Measurements from ENCODE around the gene BORCS6.

Gene BORCS6

DNA sequence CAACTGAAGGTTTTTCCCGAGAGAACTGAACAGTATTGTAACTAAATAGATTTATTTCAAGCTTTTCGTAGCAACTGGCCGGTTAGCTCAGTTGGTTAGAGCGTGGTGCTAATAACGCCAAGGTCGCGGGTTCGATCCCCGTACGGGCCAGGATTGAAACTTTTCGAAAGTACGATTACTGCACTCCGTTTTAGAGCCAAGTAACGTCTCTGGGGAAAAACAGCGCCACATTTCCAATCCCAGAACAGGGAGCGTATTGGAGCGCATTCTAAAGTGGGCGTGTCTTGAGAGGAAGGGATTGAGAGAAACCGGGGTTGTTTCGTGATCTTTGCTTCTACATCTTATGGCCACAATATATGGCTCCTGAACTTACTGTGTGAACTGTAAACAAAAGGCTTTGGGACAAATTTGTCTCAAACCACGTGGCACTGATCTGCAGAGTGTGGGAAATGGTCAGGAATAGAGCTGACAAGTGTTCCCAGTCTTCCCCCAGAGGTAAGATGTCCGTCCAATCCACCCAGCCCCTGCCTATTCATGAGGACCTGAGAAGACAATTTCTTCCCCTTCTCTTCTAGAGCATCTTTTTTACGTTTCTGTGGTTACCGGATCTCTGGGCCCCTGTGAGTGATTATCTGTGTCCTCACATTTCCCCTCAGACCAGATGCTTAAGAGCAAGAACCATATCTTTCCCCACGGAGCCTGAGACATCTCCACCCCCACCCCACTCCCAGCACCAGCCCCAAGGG, 2.3 kb downstream of the BORCS6 start:
- Histone ChIP-seq H3K9ac (peak overlapping the region; percentile 92), H3K9me3 (no peaks in the 10 kb centered on the region), H3K4me2 (peak overlapping the region; percentile 95), H3K36me3 (no peaks in the 10 kb centered on the region), H3K4me1 (peaks cover 42% of the 10 kb centered on the region), H3K27me3 (no peaks in the 10 kb centered on the region), H3K27ac (peak overlapping the region; percentile 90), H3K4me3 (peak overlapping the region; percentile 86), H4K20me1 (peaks cover 20% of the 10 kb centered on the region)
- TF ChIP-seq Cebpa-rat (IDR thresholded peaks at IDR 0.05): no peak

DNA sequence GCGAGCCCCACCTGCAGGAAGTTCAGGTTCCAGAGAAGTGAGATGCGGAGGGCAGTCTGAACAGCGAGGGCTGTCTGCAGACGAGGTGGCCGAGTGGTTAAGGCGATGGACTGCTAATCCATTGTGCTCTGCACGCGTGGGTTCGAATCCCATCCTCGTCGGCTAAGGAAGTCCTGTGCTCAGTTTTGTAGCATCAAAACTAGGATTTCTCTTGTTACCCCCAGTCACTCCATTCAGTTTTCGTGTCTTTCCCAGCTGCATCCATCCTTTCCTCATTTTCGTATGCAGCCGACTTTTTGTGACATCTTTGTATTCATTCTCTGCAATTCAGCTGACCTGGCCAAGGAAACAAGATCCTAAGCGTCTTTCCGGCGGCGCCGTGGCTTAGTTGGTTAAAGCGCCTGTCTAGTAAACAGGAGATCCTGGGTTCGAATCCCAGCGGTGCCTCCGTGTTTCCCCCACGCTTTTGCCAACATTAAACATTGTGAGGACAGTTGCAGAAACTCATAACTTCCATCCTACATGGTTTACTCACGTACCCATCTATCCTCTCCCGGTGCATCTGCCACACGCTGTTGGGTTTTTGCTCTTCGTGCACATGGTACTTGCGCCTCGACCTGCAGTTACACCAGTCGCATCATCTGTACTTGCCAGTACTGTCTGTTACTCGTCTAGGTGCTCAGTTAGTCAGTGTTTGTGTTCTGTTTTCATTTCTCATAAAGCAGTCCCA, 3.0 kb downstream of the BORCS6 start:
- Histone ChIP-seq H3K4me3 (peak overlapping the region; percentile 86), H3K9ac (peak overlapping the region; percentile 86), H3K36me3 (no peaks in the 10 kb centered on the region), H3K27me3 (no peaks in the 10 kb centered on the region), H3K4me2 (peak overlapping the region; percentile 95), H3K4me1 (peaks cover 35% of the 10 kb centered on the region), H4K20me1 (peaks cover 20% of the 10 kb centered on the region), H3K27ac (peak overlapping the region; percentile 74), H3K9me3 (no peaks in the 10 kb centered on the region)
- TF ChIP-seq Cebpa-rat (IDR thresholded peaks at IDR 0.05): no peak

DNA sequence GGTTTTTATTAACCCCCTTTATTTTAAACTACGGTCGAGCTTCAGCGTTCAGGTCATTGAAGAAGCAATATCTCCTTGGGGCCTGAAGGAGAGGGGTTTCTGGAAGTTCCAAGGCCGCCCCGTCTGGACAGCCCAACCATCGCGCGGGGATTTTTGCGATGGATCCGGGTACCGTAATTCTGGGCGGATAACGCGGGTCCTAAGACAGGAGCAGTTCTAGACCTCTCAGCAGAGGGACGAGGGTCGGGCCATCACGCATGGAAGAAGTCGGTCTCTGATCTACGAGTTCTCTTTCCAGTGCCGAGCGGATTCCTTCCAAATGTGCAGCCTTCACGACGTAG, 3.6 kb downstream of the BORCS6 start:
- Histone ChIP-seq H3K9me3 (no peaks in the 10 kb centered on the region), H3K4me2 (peak overlapping the region; percentile 95), H3K9ac (peak overlapping the region; percentile 86), H3K4me1 (peaks cover 29% of the 10 kb centered on the region), H4K20me1 (peaks cover 20% of the 10 kb centered on the region), H3K27me3 (no peaks in the 10 kb centered on the region), H3K4me3 (peak overlapping the region; percentile 86), H3K27ac (peak overlapping the region; percentile 74), H3K36me3 (no peaks in the 10 kb centered on the region)
- no peak for TF ChIP-seq Cebpa-rat (IDR thresholded peaks at IDR 0.05)

DNA sequence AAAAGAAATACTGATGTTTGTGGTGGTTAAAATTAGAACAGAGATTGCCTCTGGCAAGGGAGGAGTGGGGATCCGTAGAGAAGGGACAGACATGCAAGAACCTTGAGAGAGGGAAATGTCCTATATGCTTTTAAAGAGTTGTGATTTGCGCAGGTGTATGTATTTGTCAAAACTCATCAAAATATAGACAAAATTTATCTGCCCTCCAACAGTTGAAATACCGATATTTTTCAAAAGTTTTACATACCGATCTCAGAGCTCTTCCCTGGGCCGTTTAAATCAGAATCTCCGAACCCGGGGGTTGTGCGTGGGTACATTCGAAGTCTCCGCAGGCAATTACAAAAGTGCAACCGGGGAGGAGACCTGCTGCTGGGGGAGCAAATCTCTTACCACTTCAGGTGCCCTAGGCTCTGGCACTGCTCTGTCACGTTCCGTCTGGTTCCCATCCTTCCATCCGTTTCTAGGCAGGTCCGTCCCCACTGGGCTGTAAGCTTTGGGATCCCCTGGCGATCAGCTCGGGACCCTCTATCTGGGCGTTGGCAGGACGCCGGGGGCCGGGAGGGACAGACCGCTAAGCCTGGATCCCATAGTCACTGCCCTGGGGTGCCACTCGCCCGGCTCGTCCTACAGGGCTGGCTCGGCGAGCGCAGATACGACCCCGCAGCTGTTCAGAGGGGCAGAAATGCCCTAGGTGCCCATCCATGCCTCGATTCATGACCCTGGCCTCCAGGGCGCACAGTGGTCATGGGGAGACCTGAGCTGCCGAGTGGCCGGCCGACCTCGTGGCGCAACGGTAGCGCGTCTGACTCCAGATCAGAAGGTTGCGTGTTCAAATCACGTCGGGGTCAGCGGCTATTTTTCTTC, 4.2 kb downstream of the BORCS6 start:
- H3K9me3 ChIP-seq: no peaks in the 10 kb centered on the region
- H3K9ac ChIP-seq: peak overlapping the region; percentile 86
- H3K27ac ChIP-seq: peak overlapping the region; percentile 74
- H3K4me3 ChIP-seq: peak overlapping the region; percentile 86
- H4K20me1 ChIP-seq: peaks cover 20% of the 10 kb centered on the region
- TF ChIP-seq Cebpa-rat (IDR thresholded peaks at IDR 0.05): no peak
- no peaks in the 10 kb centered on the region for H3K27me3 ChIP-seq
- H3K4me1 ChIP-seq: peaks cover 23% of the 10 kb centered on the region
- H3K36me3 ChIP-seq: no peaks in the 10 kb centered on the region
- H3K4me2 ChIP-seq: peak overlapping the region; percentile 95

DNA sequence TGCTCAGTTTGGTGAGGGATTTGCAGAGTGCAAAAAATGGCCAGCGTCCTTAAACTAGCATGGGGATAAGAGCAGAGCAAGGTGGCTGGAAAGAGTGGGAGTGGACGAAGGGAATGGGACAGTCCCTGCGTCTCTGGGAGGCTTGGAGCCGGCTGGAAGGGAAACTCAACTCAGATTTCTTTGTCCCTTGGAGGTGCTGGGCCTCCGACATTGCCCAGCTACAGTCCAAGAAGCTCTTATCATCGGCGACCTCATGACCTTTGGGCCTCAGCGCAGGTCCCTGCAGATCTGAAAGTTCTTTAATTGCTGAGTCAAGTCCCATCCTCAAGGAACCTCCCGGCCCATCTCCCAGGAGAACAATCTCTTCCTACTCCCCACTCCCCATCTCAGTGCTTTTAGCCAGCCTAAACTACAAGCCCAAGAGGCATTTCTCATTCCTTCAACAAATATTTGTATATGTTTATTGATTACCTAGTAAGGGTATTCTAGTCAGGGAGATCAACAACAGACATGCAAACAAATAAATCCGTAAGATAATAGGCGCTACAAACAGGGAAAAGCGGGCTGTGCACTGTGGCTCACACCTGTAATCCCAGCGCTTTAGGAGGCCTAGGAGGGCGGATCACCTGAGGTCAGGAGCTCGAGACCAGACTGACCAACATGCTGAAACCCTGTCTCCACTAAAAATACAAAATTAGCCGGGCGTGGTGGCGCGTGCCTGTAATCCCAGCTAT, 12.8 kb downstream of the BORCS6 start:
- Histone ChIP-seq H3K36me3 (no peaks in the 10 kb centered on the region), H3K27me3 (no peaks in the 10 kb centered on the region), H3K4me3 (peak overlapping the region; percentile 76), H3K4me2 (peak overlapping the region; percentile 98), H4K20me1 (no peaks in the 10 kb centered on the region), H3K9me3 (no peaks in the 10 kb centered on the region), H3K27ac (peak overlapping the region; percentile 91), H3K9ac (peak overlapping the region; percentile 91), H3K4me1 (peaks cover 43% of the 10 kb centered on the region)
- no peak for TF ChIP-seq Cebpa-rat (IDR thresholded peaks at IDR 0.05)

DNA sequence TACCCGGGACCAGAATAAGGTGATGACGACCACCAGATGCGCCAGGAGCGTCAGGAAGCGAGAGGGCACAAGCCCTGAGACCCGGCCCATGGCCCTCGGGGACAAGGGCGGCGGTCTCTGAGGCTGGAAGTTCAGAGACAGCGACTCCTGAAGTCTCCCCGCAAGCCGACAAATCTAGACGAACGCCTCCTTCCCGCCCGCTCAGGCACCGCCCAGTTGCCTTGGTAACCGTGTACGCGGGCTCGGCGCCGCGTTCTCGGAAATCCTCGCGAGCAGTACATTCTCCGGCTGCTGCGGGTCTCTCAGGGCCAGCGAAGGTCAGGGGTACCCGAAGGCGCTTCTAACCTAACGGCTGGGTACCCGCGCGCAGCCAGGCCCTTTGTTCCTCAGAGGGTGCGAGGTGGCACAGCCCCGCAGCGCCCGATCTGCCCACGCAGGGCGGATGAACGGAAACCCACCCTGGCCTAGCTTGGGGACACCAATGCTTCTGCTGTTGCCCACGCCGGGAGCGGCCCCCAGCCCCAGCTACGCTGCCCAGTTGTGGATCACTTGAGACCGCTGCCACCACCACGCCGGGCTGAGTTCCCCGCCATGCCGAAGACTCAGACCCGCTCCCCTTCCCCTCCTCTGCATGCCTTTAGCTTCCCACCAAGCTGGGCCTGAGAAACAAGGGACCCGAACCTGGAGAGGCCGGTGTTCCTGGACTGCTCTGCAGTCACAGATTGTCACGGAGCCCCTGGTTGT, 13.6 kb downstream of the BORCS6 start, which contains the start of gene TMEM107:
Gene TMEM107 (minus strand): TSS at position 184 of the 744 bp plus-strand sequence. CDS start 94 bp downstream, at position 90.
- no peaks in the 10 kb centered on the region for H3K27me3 ChIP-seq
- H3K9ac ChIP-seq: peak within 1 kb of the TSS; percentile 91
- peaks cover 51% of the 10 kb centered on the region for H3K4me1 ChIP-seq
- H3K9me3 ChIP-seq: no peaks in the 10 kb centered on the region
- H3K4me2 ChIP-seq: peak within 1 kb of the TSS; percentile 98
- H3K4me3 ChIP-seq: peak within 1 kb of the TSS; percentile 76
- TF ChIP-seq Cebpa-rat (IDR thresholded peaks at IDR 0.05): no peak
- peak within 1 kb of the TSS; percentile 91 for H3K27ac ChIP-seq
- H3K36me3 ChIP-seq: no peaks in the 10 kb centered on the region
- H4K20me1 ChIP-seq: no peaks in the 10 kb centered on the region

DNA sequence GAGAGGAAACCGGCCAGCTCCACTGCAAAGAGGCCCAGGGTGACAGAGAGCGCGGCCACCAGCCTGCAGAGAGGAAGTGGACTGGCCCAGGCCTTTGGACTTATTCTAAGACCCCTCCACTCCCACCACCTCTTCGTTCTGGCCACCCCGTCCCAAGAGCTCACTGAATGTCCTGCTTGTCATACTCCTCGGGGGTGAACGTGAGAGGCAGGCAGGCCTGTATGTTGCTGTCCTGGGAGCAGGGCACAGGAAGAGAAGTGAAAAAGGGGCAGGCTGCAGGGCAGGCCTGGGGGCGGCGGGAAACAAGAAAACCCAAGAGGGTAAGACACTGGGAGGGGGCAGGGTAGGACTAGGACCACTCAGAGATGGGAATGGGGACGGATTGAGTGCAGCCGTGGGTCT, 14.2 kb downstream of the BORCS6 start:
- Histone ChIP-seq H3K4me2 (peak overlapping the region; percentile 98), H3K4me3 (peak overlapping the region; percentile 76), H3K27ac (peak overlapping the region; percentile 91), H3K4me1 (peaks cover 57% of the 10 kb centered on the region), H3K9me3 (no peaks in the 10 kb centered on the region), H3K36me3 (no peaks in the 10 kb centered on the region), H4K20me1 (no peaks in the 10 kb centered on the region), H3K27me3 (no peaks in the 10 kb centered on the region), H3K9ac (peak overlapping the region; percentile 91)
- no peak for TF ChIP-seq Cebpa-rat (IDR thresholded peaks at IDR 0.05)

DNA sequence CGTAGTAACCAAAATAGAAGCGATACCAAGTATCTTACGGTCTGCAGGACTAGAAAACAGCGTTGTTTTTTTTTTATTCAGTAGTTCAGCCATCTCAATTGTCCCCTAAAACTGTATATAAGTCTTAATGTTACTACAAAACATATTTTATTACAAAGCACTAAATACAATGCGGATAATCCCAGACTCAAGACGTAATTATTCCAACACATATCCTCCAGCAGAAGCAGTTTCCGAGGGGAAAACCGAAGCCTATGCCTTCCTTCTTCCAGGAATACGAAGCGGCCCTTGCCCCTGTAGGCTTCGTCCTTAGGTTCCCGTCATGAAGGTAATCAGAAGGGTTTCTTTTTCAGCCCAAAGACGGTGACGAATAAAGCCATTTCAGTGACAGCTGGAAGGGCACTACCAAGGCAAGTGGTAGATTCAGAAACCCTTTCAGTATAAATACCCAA, 16.1 kb downstream of the BORCS6 start:
- Histone ChIP-seq H3K9ac (peak overlapping the region; percentile 96), H3K4me1 (peaks cover 68% of the 10 kb centered on the region), H3K27ac (peak overlapping the region; percentile 98), H3K36me3 (no peaks in the 10 kb centered on the region), H3K4me2 (peak overlapping the region; percentile 98), H4K20me1 (no peaks in the 10 kb centered on the region), H3K27me3 (no peaks in the 10 kb centered on the region), H3K9me3 (no peaks in the 10 kb centered on the region), H3K4me3 (peak overlapping the region; percentile 62)
- TF ChIP-seq Cebpa-rat (IDR thresholded peaks at IDR 0.05): no peak

Data from BLaER1 (cell line).